AML-193 (cell line): ENCODE measurements around the gene GLI1.
"Not testable (repeated sequence)": the region's sequence is repeated elsewhere in the genome, so short reads cannot be mapped to it uniquely, and the experiment has no call there.

ENCODE experiments used
- DNase-seq, 2 experiments: peaks; one replicate each; lab custom pipeline; 2025; lab: John Stamatoyannopoulos, UW

Gene GLI1

DNA sequence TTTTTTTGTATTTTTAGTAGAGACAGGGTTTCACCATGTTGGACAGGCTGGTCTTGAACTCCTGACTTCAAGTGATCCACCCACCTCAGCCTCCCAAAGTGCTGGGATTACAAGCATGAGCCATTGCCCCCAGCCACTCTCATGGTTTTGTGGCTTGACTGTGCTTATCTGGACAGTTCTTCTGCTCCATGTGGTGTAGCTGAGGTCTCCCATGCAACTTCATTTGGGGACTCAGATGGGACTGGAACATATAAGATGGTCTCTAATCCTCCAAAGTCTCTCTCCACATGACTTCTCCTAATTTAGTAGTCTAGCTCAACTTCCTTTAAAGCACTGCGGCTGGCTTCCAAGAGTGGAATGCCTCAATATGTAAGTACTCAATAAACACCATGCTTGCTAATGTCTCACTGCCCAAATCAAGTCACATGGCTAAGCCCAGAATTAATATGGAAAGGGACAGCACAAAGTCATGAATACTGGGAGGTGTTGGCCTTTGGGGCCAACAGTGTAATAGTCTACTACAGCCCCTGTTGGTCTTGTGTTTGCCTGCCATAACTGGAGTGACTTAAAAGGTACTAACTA, 17.6 kb upstream of the GLI1 start:
- DNase-seq: no peak

DNA sequence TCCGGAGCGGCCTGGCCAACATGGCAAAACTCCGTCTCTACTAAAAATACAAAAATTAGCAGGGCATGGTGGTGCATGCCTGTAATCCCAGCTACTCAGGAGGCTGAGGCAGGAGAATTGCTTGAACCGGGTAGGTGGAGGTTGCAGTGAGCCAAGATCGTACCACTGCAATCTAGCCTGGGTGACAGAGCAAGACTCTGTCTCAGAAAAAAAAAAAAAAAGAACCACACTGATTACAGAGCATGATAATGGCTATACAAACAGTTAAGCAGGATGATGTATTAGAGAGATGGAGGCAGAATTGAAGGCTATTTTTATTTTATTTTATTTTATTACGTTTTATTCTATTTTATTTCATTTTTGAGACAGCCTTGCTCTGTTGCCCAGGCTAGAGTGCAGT, 15.2 kb upstream of the GLI1 start:
- DNase-seq: not testable (repeated sequence)

DNA sequence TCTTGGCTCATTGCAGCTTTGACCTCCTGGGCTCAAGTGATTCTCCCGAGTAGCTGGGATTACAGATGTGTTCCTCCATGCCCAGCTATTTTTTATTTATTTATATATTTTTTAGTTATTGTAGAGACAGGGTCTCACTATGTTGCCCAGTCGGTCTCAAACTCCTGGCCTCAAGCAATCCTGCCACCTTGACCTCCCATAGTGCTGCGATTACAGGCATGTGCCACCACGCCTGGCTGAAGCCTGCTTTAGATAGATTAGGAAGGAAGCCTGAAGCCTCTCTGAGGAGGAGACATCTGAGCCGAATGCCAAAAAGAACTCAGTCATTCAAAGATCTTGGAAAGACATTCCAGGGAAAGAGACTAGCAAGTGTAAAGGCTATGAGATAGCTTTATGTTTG, 14.8 kb upstream of the GLI1 start:
- DNase-seq: no peak

DNA sequence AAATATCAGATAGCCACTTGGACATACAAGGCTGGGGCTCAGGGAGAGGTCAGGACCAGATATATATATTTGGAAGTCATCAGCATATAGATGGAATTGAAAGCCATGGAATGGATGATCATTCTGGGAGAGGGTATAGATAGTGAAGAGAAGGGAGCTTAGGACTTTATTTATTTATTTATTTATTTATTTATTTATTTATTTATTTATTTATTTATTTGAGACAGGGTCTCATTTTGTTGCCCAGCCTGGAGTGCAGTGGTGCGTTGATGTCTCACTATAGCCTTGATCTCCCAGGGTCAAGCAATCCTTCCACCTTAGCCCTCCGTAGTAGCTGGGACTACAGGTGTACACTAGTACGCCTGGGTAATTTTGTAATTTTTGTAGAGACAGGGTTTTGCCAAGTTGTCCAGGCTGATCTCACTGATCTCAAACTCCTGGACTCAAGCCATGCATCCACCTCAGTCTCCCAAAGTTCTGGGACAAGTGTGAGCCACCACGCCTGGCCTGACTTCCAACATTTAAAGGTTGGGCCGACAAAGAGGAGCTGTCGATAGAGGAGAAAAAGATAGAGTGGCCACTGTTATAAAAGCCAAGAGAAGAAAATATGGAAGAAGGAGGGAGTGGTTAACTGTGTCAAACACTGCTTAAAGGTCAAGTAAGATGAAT, 13.2 kb upstream of the GLI1 start:
- no peak for DNase-seq

DNA sequence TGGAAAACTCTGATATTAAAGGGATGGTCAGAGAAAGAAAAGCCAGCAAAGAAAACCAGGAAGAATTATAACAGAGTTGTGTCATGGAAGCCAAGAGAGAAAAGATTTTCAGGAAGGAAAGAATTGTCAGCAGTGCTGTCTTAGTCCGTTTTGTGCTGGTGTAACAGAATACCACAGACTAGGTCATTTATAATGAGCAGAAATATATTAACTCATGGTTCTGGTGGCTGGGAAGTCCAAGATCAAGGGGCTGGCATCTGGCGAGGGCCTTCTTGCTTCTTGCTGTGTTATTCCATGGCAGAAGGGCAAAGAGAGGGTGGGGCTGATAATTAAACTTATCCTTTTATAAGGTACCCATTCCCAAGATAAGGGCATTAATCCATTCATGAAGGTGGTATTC, 10.9 kb upstream of the GLI1 start:
- no peak for DNase-seq

DNA sequence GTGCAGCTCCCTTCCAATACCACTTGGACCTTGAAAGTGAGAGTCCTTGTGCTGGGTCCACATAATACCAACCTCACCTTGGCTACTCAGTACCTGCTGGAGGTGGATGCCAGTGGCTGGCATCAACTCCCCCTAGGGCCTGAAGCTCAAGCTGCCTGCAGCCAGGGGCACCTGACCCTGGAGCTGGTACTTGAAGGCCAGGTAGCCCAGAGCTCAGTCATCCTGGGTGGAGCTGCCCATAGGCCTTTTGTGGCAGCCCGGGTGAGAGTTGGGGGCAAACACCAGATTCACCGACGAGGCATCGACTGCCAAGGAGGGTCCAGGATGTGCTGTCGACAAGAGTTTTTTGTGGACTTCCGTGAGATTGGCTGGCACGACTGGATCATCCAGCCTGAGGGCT, 10.2 kb upstream of the GLI1 start:
- no peak for DNase-seq

DNA sequence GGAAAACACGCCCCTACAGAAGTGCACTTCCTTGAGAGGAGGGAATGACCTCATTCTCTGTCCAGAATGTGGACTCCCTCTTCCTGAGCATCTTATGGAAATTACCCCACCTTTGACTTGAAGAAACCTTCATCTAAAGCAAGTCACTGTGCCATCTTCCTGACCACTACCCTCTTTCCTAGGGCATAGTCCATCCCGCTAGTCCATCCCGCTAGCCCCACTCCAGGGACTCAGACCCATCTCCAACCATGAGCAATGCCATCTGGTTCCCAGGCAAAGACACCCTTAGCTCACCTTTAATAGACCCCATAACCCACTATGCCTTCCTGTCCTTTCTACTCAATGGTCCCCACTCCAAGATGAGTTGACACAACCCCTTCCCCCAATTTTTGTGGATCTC, 9.5 kb upstream of the GLI1 start:
- DNase-seq: no peak

DNA sequence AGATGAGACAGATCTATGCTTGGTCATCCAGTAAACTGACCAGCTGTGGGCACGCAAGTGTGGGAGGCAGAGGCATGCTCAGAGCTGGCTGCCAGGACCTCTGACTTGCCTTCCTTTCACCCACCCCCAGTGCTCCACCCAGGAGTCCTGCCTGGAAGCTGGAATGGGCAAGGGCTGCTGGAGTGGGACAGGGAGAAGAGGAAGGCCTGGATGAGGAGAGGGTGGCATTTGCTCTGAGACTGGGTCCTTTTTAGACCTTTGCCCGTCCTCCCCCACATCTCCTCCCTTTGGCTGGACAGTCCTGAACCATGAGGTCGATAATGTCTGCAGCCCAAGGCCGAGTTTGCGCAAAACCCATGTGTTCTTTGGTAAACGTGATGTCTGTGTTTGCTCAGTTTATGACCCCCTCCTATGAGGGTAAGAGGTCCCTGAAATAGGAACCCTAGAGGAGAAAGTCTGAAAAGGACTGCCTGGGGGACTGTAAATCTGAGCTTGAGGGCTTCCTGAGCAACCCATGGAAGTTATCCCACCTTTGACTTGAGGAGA, 8.3 kb upstream of the GLI1 start:
- no peak for DNase-seq

DNA sequence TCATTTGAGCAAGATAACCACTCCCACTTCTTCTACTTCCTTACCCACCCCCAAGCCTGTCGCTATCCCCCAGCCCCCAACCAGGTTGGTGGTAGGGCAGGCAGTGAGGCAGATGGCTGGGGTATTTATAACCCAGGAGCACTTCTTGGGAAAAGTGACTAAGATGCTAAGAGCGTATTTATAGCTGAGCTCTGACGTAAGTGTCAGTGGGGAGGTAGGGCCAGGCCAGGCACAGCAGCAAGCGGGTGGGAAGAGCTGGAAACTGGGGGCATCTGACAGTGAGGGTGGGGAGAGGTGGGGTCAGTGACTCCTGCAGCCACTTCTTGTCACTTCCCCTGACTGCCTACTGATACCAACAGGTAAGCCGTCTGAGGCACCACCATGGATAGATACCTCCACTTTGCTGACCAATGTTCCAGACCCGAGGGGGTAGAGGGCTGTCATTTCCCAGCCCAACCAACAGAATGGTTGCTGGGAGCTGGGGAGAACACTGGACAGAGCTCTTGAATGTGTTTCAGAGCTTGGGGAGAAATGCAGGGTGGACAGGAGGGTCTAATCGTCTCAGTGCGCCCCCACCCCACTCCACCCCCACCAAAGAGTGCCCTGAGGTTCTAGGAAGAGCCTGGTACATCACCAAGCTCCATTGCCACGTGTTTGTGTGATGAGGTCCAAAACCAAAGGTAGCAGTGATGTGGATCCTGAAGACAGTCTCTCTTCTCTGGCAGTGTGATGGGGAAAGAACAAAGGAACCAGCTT, 7.2 kb upstream of the GLI1 start:
- DNase-seq: no peak

DNA sequence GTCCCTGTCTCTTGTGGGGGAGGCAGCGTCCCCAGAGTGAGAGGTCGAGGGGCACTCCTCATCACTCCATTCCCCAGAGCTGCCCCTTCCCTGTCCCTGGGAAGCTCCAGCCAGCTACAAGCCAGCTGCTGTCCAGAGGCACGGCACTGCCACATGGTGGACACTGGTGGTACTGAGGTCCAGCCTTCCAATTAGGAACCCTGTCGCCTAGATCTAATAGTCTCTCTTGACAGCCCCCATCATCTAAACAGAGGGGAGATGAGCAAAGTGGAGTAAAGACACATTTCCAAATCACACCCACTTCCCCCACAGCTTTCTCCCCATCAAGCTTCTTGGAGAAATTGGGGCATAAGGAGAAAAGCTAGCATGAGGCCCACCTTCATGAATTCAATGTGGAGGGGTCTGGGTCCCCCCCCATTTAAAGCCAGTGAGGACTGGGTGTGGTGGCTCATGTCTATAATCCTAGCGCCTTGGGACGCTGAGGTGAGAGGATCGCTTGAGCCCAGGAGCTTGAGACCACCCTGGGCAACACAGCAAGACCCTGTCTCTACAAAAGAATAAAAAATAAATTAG, 6.6 kb upstream of the GLI1 start:
- DNase-seq: peak; percentile 35 to 57

DNA sequence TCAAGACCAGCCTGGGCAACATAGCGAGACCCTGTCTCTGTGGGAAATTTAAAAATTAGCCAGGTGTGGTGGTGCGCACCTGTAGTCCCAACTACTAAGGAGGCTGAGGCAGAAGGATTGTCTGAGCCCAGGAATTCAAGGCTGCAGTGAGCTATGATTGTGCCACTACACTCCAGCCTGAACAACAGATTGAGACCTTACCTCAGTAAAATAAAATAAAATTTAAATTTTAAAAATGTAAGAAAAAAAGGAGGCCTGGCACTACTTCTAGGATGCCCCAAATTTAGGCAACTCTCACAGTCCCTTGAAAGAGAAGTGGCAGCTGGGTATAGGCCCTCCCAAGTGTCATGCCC, 5.4 kb upstream of the GLI1 start:
- DNase-seq: no peak

DNA sequence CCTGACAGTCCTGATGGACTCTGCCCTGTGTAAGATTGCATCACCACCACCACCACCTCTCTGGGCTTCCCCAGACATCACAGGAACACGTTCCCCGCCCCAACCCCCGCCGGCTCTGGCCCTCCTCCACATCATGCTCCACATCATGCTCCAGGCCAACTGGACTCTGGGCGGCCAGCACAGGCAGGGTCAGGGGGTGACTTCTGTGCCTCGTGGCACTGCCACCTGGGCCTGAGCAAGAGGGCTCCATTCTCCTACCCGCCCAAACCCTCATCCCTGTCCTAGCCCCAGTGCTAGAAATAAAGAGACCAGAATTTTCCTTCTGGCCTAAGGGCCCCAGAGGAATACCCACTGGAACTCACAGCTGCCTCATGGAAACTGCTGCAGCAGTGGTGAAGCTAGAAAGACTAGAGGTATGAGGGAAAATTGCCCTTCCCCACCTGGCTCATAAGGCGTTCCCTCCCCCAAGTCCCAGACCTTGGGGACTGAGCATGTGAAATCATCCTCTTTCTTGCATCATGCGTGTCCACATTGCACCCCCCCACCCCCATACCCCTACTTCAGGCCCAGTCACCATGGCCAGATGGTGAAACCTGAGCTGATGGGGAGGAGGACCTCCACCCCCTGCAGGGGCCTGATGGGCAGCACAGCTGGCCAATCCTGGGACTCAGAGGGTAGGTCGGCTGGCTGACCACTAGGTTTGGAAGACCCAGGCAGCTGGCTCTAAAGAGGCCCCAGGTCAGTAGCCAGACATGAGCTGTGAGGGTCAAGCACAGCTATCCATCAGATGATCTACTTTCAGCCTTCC, 4.8 kb upstream of the GLI1 start, which contains the start of gene INHBE:
INHBE (plus strand) TSS at position 742 of the 808 bp plus-strand sequence. CDS start 230 bp downstream, outside the sequence.
- no peak for DNase-seq

DNA sequence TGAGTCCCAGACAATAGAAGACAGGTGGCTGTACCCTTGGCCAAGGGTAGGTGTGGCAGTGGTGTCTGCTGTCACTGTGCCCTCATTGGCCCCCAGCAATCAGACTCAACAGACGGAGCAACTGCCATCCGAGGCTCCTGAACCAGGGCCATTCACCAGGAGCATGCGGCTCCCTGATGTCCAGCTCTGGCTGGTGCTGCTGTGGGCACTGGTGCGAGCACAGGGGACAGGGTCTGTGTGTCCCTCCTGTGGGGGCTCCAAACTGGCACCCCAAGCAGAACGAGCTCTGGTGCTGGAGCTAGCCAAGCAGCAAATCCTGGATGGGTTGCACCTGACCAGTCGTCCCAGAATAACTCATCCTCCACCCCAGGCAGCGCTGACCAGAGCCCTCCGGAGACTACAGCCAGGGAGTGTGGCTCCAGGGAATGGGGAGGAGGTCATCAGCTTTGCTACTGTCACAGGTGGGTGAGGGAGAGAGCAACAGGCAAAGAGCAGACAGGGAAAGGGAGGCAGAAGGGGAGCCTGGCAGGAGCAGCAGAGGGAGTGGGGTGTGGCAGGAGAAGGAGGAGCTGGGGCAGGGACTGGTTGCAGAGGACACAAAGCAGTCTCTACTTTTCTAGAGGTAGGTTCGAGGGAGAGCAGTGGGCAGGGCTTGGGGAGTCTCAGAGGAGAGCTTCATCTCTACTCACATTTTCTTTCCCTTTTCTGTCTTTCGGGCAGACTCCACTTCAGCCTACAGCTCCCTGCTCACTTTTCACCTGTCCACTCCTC, 4.0 kb upstream of the GLI1 start:
- DNase-seq: no peak

DNA sequence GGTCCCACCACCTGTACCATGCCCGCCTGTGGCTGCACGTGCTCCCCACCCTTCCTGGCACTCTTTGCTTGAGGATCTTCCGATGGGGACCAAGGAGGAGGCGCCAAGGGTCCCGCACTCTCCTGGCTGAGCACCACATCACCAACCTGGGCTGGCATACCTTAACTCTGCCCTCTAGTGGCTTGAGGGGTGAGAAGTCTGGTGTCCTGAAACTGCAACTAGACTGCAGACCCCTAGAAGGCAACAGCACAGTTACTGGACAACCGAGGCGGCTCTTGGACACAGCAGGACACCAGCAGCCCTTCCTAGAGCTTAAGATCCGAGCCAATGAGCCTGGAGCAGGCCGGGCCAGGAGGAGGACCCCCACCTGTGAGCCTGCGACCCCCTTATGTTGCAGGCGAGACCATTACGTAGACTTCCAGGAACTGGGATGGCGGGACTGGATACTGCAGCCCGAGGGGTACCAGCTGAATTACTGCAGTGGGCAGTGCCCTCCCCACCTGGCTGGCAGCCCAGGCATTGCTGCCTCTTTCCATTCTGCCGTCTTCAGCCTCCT, 3.4 kb upstream of the GLI1 start:
- DNase-seq: peak in 1 of 2 experiments; percentile 19

DNA sequence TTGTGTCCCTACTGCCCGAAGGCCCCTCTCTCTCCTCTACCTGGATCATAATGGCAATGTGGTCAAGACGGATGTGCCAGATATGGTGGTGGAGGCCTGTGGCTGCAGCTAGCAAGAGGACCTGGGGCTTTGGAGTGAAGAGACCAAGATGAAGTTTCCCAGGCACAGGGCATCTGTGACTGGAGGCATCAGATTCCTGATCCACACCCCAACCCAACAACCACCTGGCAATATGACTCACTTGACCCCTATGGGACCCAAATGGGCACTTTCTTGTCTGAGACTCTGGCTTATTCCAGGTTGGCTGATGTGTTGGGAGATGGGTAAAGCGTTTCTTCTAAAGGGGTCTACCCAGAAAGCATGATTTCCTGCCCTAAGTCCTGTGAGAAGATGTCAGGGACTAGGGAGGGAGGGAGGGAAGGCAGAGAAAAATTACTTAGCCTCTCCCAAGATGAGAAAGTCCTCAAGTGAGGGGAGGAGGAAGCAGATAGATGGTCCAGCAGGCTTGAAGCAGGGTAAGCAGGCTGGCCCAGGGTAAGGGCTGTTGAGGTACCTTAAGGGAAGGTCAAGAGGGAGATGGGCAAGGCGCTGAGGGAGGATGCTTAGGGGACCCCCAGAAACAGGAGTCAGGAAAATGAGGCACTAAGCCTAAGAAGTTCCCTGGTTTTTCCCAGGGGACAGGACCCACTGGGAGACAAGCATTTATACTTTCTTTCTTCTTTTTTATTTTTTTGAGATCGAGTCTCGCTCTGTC, 2.7 kb upstream of the GLI1 start:
- no peak for DNase-seq

DNA sequence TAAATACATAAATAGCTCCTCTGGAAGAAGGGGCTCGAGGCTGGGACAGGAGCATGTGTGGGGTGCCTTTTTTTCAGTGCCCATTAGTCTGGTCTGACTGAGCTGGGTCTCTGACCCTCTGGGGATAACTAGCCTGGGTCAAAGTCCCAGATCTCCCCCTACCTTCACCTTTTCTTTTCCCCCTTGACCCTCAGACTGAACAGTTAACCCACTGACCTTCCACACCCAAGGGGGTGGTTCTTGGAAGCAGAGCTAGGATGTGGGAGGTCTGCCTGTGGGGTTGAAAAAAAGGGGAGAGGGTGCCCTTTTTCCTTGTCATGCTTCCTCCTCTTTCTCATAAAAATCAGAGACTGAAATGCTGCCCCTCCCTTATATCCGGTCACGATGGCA, 925 bp upstream of the GLI1 start:
- DNase-seq: no peak

DNA sequence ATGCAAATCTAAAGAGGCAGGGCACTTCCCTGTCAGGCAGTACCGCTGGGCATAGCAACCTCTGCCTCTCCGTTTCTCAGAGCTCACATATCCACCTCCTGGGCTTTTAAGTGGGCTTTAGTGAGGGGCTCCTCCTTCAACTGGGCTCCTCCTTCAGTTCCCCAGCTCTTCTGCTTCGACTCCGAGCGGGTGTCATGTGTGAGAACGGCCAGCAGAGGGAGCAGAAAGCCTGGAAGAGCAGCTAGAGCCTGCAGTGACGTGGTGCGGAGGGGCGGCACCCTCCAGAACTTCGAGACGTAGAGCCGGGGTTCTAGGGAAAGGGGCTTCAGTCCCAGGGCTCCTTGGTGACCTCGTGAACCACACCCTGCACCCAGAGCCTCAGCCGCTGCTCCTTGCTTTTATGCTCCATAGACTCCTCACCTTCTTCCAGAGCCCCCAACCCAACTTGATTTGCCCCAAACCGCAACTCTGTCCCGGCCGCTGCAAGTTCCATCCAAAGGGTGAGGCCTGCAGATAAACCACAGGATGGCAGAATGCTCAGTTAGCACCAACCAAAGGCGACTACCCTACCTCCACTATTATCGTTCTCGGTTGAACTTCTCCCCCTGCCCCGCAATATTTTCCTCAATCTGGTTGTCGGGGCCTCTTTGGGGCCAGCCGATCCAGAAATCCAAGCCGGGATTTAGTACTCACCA, 383 bp upstream of the GLI1 start:
- peak; percentile 84 to 92 for DNase-seq

DNA sequence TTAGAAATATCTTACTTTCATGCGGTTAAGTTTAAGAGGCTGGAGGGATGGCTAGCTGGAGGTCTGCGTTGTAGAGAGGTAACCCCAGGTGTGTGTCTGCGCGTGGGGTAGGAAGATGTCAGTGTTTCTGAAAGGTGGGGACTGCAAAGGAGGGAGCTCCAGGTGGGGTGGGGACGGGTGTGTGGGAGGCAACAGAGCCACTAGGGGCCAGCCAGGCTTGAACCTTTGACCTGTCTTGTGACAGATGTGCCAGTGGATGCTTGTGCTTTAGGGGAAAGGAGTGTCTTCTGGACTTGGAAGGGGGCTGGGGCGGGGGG, 841 bp downstream of the GLI1 start:
- no peak for DNase-seq

DNA sequence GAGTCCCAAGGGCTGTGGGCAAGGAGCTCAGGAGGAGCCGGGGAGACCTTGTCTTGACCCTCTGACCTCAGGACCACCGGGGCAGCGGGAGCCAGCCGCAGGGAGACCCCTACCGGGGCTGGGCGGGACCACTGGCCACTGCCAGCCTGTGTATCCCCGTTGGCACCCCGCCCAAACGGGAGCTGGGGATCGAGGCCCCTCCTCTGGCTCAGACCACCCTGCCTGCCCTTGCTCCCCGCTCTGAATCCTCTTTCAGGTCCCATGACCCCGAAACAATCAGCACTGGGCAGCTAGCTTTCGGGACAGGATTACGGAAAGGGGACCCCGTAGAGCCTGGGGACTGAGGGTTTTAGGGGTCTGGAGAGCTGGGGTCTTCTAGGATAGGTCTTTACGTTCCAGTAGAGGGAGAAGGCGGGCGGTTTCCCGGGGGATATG, 1.3 kb downstream of the GLI1 start:
- no peak for DNase-seq
